ENCODE data around the gene MRPL21.

The MRPL21 gene

DNA sequence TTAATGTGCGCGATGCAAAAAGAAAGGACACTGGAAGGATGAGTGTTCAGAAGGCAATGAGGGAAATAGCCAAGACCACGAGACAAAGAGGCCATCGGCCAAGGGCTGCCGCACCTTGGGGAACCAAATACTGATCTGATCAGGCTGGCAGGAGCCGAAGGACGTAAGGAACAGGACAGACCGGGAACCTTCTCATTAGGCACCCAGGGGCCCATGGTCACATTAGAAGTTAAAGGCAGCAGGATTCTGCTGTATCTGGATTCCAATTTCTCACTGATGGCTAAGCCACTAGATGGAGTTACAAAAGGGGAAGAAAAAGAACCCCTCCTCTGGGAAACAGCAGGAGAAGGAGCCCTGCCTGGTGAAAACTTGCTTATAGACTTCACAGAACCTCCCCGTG is 33.2 kb downstream of the MRPL21 start:
- no peaks in the 10 kb centered on the region for H3K9me2 ChIP-seq (ENCODE audit: low read depth, low read length)
- no peaks in the 10 kb centered on the region for H3K9me3 ChIP-seq (ENCODE audit: low read length)
- H4K20me1 ChIP-seq (ENCODE audit: insufficient read depth, low read length), result no peaks in the 10 kb centered on the region
- no peaks in the 10 kb centered on the region for H3K4me1 ChIP-seq (ENCODE audit: insufficient read depth, low read length, severe bottlenecking)
- no peaks in the 10 kb centered on the region for H3K79me2 ChIP-seq (ENCODE audit: insufficient read depth, low read length)
- no peak overlapping the region for H3K9ac ChIP-seq (ENCODE audit: low read length)
- no peaks in the 10 kb centered on the region for H3F3A ChIP-seq (ENCODE audit: insufficient read depth, low read length)
- H2AFZ ChIP-seq (ENCODE audit: low read length), result no peak overlapping the region
- no peak overlapping the region for H3K4me3 ChIP-seq (ENCODE audit: low read depth, low read length, poor library complexity, severe bottlenecking)
- 0 out of 2 replicates have a peak, but pooled peaks cover 7% of the 10 kb centered on the region for H3K27me3 ChIP-seq (ENCODE audit: insufficient read depth, low read length)
- H3K36me3 ChIP-seq (ENCODE audit: insufficient read depth, low read length), result no peaks in the 10 kb centered on the region
- no peak overlapping the region for H3K4me2 ChIP-seq (ENCODE audit: low read length)
- TF ChIP-seq, protein P1, sequence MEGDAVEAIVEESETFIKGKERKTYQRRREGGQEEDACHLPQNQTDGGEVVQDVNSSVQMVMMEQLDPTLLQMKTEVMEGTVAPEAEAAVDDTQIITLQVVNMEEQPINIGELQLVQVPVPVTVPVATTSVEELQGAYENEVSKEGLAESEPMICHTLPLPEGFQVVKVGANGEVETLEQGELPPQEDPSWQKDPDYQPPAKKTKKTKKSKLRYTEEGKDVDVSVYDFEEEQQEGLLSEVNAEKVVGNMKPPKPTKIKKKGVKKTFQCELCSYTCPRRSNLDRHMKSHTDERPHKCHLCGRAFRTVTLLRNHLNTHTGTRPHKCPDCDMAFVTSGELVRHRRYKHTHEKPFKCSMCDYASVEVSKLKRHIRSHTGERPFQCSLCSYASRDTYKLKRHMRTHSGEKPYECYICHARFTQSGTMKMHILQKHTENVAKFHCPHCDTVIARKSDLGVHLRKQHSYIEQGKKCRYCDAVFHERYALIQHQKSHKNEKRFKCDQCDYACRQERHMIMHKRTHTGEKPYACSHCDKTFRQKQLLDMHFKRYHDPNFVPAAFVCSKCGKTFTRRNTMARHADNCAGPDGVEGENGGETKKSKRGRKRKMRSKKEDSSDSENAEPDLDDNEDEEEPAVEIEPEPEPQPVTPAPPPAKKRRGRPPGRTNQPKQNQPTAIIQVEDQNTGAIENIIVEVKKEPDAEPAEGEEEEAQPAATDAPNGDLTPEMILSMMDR (IDR thresholded peaks at IDR 0.05; ENCODE audit: low read length), result no peak
- TF ChIP-seq EZH2 (IDR thresholded peaks at IDR 0.05; ENCODE audit: borderline replicate concordance, low read length), result no peak
- no peak overlapping the region for H3K27ac ChIP-seq (ENCODE audit: low read depth, low read length, poor library complexity, severe bottlenecking)

DNA sequence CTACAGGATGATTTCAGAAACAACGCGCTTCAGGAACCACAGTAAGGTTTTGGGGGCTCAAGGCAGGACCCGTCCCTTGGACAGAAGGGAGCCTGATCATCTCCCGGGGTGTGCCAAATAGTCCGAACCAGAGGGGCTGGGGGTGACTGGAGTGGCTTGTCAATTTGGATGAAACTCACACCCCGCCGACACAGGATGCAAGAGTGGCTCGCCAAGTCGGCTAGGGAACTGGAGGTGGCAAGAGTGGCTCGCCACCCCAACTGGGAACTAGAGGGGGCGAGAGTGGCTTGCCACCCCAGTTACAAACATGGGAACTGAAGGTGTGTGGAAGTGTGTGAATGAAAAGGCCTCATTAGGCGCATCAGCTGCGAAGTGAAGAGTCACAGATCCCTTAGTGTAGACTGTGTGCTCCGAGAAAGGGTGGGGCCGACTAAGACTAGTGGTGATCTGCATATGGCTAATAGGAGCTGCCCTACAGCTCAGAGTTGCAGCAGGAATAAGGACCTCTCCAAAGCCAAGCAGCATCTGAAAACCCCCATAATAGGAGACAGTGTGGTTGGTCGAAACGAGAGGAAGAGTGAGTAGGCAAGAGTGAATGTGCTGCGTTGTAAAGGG is 35.3 kb downstream of the MRPL21 start:
- TF ChIP-seq, protein P1 (IDR thresholded peaks at IDR 0.05; ENCODE audit: low read length), result no peak
- no peak for TF ChIP-seq EZH2 (IDR thresholded peaks at IDR 0.05; ENCODE audit: borderline replicate concordance, low read length)
- no peak overlapping the region for H2AFZ ChIP-seq (ENCODE audit: low read length)
- no peak overlapping the region for H3K9ac ChIP-seq (ENCODE audit: low read length)
- no peaks in the 10 kb centered on the region for H3K4me1 ChIP-seq (ENCODE audit: insufficient read depth, low read length, severe bottlenecking)
- H3F3A ChIP-seq (ENCODE audit: insufficient read depth, low read length), result no peaks in the 10 kb centered on the region
- H3K4me2 ChIP-seq (ENCODE audit: low read length), result no peak overlapping the region
- peaks cover 14% of the 10 kb centered on the region; the same call in 1 of the 2 replicates for H3K27me3 ChIP-seq (ENCODE audit: insufficient read depth, low read length)
- peaks cover 6% of the 10 kb centered on the region for H3K9me3 ChIP-seq (ENCODE audit: low read length)
- H3K27ac ChIP-seq (ENCODE audit: low read depth, low read length, poor library complexity, severe bottlenecking), result no peak overlapping the region
- no peaks in the 10 kb centered on the region for H3K9me2 ChIP-seq (ENCODE audit: low read depth, low read length)
- H4K20me1 ChIP-seq (ENCODE audit: insufficient read depth, low read length), result no peaks in the 10 kb centered on the region
- no peaks in the 10 kb centered on the region for H3K79me2 ChIP-seq (ENCODE audit: insufficient read depth, low read length)
- H3K36me3 ChIP-seq (ENCODE audit: insufficient read depth, low read length), result no peaks in the 10 kb centered on the region
- H3K4me3 ChIP-seq (ENCODE audit: low read depth, low read length, poor library complexity, severe bottlenecking), result no peak overlapping the region

DNA sequence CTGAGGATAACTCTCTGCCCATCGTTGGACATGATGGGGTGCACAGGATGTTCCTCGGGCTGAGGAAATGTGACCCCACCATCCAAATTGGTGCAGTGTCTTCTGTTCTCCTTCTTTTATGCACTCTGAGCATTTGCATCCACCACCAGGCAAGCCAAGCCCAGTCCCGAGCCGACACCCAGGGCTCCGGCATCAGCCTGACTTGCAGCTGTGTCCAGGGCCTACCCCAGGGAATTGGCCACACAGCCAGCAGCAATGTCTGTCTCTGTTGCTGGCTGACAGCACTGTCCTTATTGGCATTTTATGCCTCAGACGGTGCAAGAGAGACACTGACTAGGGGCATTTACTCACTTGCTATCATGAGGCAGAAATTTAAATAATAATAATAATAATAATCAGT is 36.6 kb downstream of the MRPL21 start:
- Histone ChIP-seq H3F3A (ENCODE audit: insufficient read depth, low read length) (no peaks in the 10 kb centered on the region), H3K9me2 (ENCODE audit: low read depth, low read length) (no peaks in the 10 kb centered on the region), H4K20me1 (ENCODE audit: insufficient read depth, low read length) (no peaks in the 10 kb centered on the region), H3K4me2 (ENCODE audit: low read length) (no peak overlapping the region), H3K79me2 (ENCODE audit: insufficient read depth, low read length) (no peaks in the 10 kb centered on the region), H3K9ac (ENCODE audit: low read length) (no peak overlapping the region), H2AFZ (ENCODE audit: low read length) (no peak overlapping the region), H3K27me3 (ENCODE audit: insufficient read depth, low read length) (peaks cover 11% of the 10 kb centered on the region; the same call in 1 of the 2 replicates), H3K4me3 (ENCODE audit: low read depth, low read length, poor library complexity, severe bottlenecking) (no peak overlapping the region), H3K36me3 (ENCODE audit: insufficient read depth, low read length) (no peaks in the 10 kb centered on the region), H3K27ac (ENCODE audit: low read depth, low read length, poor library complexity, severe bottlenecking) (no peak overlapping the region), H3K4me1 (ENCODE audit: insufficient read depth, low read length, severe bottlenecking) (no peaks in the 10 kb centered on the region), H3K9me3 (ENCODE audit: low read length) (peaks cover 6% of the 10 kb centered on the region)
- no peak for TF ChIP-seq EZH2 (IDR thresholded peaks at IDR 0.05; ENCODE audit: borderline replicate concordance, low read length)
- TF ChIP-seq, protein P1 (IDR thresholded peaks at IDR 0.05; ENCODE audit: low read length), result no peak
